Measurements from ENCODE around the gene KCNH2.
A peak's percentile ranks its signal among the peaks of the same experiment; 100 is the strongest.

The KCNH2 gene

GRCh38 chr7:150959739-150960734, 18.1 kb downstream of the KCNH2 start:
- DNase-seq: no peak

- no peak for DNase-seq
Observed at GRCh38 chr7:150959081-150959480, 19.0 kb downstream of the KCNH2 start.

- no peak for DNase-seq
Observed at GRCh38 chr7:150958597-150958996, 19.5 kb downstream of the KCNH2 start.

GRCh38 chr7:150958062-150958552, 20.0 kb downstream of the KCNH2 start:
- DNase-seq: no peak

GRCh38 chr7:150957133-150958020, 20.7 kb downstream of the KCNH2 start:
- DNase-seq: no peak

- DNase-seq: no peak
Observed at GRCh38 chr7:150956395-150957132, 21.6 kb downstream of the KCNH2 start.

- DNase-seq: no peak
Observed at GRCh38 chr7:150955519-150956394, 22.4 kb downstream of the KCNH2 start.

GRCh38 chr7:150954986-150955518, 23.1 kb downstream of the KCNH2 start:
- no peak for DNase-seq

- DNase-seq: no peak
Observed at GRCh38 chr7:150954201-150954985, 23.7 kb downstream of the KCNH2 start.

- DNase-seq: no peak
Observed at GRCh38 chr7:150953061-150953997, 24.8 kb downstream of the KCNH2 start.

- no peak for DNase-seq
Observed at GRCh38 chr7:150952331-150953050, 25.6 kb downstream of the KCNH2 start.

- DNase-seq: no peak
Observed at GRCh38 chr7:150951521-150951920, 26.6 kb downstream of the KCNH2 start.

GRCh38 chr7:150951181-150951520, 27.0 kb downstream of the KCNH2 start:
- no peak for DNase-seq

GRCh38 chr7:150950496-150951180, 27.5 kb downstream of the KCNH2 start:
- no peak for DNase-seq

GRCh38 chr7:150949971-150950491, 28.1 kb downstream of the KCNH2 start:
- peak; percentile 11 for DNase-seq

- peak; percentile 3 for DNase-seq
Observed at GRCh38 chr7:150949564-150949963, 28.6 kb downstream of the KCNH2 start.

- peak; percentile 7 for DNase-seq
Observed at GRCh38 chr7:150948791-150949251, 29.3 kb downstream of the KCNH2 start.
